Ramos (cell line): Measurements from ENCODE around the gene ZRSR2.
"Not testable (repeated sequence)": the region's sequence is repeated elsewhere in the genome, so short reads cannot be mapped to it uniquely, and the experiment has no call there.

Experiments used
- in situ Hi-C: fragments of 300-500 bp; cut with MboI; formaldehyde crosslinking; loops from one replicate; pipeline ENCODE4 v1.14.3; 2022; ENCODE audit warnings: low sequenced_read_pairs; ENCODE audit not compliant: unreplicated experiment

Gene ZRSR2

DNA sequence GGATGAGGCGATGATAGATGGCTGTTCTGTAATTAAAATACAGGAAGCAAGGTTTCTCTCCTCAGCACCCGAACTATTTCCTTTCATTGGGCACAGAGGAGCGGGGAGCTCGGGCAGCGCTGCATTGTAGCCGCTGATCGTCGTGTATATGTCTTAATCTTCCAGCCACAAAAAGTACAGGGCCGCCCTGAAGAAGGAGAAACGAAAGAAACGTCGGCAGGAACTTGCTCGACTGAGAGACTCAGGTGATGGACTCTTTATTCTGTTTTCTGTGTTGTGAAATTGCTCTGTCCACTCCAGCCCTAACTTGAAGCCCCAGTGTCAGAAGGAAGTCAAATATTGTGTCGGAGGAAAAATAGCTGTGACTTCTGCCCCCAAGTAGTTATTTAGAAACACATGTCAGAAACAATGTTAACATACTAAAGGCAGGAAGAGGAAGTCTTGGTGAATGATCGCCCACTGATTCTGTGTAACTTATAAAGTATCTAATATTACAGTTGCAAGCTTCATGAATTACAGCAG, 546 bp downstream of the ZRSR2 start:
- in situ Hi-C loops, result no loop called here

DNA sequence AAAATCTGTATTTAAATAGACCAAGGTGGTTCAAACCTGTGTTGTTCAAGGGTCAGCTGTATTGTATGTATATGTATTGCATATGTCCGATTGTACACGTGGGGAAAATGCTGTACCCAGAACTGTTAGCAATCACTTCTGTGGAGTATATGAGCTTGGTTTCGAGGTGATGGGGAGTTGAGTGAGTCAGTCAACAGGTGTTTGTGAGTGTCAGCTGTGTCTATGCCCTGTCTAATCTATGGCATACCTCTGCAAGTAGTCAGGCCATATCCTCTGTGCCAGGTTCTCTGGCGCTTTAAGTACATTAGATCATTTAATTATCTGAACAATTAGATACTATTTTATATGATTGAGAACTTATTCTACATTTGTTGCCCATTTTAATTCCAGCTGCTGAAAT, 7.4 kb downstream of the ZRSR2 start:
- in situ Hi-C loops, result no loop called here

DNA sequence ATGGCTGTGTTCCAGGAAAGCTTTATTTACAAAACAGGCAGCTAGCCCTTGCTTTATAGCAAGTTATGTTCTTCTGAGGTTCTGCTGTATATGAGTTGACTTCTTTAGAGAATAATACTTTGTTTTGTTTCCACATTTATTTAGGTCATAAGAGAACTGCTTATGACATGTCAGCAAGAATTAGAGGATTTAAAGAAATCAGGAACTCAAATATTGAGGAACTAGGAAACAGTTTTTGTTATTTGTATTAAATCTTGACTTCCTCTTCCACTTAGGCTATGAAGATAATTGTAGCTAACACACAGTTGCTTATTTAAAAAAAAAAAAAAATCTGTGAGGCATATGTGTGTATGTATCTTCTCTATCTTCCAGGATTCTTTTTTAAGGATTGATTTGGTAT, 14.3 kb downstream of the ZRSR2 start:
- in situ Hi-C loops, result no loop called here

DNA sequence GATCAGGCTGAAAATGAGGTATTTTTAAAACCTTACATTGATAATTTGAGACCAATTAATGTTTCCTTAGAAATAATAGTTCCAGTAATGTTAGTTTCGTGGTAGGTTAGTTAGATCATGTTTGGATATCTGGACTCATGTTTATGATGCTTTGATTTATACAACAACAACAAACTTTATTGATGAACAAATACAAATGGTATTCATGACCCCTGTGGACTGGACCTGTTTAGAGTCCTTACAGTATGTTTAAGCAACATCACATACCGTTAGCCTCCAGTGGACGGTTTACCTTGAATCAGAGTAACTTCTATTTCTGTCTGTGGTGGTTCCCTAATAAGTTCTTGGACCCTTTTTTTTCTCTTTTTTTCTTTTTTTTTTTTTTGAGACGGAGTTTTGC, 18.0 kb downstream of the ZRSR2 start:
- in situ Hi-C loops, result no loop called here

DNA sequence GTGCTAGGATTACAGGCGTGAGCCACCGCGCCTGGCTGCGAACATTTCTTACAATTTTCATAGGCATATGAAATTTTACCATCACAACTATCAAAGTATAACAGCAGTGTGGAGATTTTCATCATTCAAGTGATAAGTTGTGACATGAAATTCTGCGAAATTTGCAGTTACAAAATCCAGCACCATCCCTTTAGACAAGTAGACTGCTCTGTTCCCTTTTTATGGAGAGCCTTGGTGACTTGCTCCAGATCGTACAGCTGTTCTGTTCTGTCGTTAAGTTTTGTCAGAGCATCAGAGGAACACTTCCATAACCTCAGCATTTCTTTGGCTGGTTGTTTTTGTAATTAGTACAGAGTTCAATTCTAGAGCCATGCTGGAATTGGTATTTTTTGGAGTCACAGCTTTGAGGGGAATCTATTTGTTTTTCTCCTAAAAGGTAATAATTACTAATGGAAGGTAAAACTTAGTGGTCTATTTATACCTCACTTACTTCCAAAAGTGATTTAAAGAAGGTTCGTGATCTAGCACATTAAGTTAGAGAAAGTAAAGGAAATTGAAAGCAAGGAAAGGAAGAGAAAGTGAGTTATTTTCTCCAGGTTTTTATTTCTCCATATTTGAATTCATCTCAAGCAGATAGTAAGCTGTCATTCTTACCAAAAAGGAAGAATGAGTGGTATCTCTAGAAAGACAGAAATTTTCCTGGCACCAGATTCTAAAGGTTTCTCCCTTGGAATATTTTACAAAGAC, 22.1 kb downstream of the ZRSR2 start:
- in situ Hi-C loops, result no loop called here

DNA sequence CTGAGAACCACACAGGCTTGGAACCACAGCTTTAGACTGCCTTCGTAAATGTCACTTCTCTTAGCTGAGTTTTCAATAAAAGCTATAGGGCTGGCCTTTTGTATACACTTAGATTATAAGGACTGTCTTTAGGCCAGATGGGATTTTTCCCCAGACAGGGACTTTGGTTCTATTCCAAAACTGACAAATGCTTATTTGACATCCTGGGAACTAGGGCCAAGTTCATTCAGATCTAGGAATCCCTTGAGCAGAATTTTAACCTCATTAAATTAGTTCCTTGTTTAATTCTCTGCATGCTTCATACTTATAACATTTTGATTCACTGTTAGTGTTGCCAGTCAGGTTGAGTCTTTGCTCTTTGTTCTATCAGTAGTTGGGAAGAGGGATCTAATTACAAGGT, 23.1 kb downstream of the ZRSR2 start:
- in situ Hi-C loops, result no loop called here

DNA sequence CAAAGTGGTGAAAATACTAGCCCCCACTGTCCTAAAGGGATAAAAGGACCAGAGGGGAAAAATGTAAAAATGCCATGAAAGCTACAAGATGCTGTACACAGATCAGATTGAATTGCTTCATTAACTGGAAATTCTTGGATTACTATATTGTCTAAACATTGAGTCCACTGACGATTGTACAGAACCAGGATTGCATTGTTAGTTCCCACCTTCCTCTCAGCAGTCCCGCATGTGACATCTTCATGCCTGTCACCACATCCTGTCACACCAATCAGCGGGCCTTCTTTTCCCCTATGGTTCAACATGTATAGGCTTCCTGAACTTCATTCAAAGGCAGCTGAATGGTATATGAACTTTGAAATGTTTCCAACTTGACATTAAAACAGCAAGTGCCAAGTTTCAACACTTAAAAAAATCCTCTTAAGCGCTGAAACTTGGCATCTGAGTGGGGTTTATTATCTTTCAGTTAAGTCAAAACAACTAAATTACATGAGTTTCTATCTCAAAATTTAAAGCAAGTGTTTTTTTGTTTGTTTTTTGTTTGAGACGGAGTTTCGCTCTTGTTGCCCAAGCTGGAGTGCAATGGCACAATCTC, 24.6 kb downstream of the ZRSR2 start:
- in situ Hi-C loops, result no loop called here

DNA sequence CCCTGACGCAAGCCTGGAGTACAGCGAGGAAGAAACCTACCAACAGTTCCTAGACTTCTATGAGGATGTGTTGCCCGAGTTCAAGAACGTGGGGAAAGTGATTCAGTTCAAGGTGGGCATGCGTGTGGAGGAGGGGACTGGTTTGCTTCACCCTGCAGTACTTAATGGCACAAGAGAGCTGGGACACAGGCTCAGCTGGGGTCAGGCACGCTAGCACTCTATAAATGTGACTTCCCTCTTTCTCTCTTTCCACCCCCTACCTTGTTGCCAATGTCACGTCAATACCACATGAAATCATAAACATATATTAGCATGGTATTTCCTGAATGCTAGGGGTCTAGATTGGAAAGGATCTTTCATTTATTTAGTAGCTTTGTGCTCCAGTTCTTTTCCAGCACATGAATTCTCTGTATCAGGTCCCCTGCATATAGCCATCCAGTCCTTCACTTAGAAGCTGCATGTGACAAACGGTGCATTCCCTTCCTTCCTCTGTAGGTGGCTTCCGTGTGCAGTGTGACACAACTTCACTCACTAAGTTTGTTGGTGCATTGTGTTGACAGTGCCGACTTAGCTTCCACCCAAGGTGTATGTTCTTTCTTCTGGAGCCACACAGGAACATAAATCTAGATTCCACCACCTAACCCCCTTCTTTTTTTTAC, 25.6 kb downstream of the ZRSR2 start:
- in situ Hi-C loops, result no loop called here

DNA sequence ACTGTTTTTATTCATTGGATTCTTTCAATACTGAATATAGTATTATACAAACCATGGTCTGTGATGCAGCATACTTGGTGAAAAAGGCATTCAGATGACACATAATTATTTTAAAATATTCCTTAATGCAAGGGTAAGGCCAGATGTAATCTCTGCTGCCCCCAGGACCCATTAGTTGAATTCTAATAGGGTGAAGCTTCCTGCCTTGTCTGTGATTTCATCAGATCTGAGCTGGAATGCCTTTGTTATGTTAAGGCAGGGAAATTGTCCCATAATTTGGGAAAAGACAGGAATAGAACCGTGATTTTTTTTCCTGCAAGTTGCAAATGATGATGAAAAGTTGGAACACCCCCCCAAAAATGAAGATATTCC, 26.1 kb downstream of the ZRSR2 start:
- in situ Hi-C loops, result no loop called here

DNA sequence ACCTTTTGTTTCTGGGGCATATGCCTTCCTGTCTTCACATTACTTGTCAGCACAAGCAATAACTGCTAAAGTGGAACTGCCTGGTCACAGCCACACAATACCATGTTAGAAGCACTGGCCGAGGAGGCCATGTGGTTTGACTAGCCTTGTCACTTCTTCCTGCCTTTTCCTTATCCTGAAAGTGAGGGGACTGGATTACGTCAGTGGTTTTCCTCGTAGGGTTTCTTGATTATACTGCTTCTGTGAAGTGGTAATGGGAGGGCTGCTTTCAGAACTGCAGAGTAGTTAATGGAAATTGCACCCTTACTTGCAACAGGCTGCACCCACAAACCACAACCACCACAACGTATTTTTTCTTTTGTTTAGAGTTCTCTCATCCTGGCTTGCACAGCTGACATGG, 26.6 kb downstream of the ZRSR2 start:
- in situ Hi-C loops, result no loop called here

DNA sequence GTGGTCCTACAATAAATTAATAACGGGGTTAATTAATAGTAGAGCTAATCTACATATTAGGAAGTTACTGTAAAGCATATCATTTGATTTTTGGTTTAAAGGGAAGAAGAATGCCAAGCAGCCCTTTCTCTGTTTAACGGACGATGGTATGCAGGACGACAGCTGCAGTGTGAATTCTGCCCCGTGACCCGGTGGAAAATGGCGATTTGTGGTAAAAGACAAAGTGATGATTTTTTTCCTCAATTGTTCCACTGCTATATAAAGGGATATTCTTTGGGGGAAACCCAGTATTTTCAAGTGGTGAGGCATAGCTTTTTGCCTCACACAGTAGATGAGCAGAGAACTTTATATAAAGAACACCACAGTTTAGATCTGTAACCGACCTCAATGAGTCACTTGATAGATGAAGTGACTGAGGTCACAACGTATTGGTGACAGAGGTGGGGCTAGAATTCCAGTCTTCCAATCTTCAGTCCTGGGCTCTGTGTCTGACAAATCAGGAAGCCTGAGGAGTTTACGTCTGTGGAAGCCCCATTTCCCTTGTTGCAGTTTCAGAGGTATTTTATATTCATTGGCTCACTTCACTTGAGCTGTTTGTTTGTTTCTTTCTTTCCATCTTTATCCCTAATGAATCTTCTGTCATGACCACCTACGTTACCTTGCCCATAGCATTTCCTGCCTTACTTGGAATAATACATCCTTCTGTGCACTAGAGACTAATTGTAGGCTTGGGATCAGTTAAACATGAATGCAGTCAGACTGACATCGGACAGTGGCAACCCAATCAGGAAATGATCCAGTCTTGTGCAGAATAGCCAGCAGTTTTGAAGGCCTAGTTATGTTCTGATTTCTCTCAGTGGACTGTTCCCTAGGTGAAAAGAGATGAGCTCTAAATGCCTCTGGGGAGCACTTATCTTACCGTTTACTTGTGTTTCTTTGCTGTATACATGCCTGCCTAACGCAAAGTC, 30.1 kb downstream of the ZRSR2 start:
- in situ Hi-C loops, result no loop called here

DNA sequence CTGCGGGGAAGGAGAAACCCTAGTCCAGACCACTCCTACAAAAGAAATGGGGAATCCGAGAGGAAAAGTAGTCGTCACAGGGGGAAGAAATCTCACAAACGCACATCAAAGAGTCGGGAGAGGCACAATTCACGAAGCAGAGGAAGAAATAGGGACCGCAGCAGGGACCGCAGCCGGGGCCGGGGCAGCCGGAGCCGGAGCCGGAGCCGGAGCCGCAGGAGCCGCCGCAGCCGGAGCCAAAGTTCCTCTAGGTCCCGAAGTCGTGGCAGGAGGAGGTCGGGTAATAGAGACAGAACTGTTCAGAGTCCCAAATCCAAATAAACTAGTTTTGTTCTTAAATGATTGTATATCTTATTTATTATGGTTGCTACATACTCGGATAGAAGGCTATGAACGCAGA, 32.6 kb downstream of the ZRSR2 start:
- in situ Hi-C loops, result no loop called here

DNA sequence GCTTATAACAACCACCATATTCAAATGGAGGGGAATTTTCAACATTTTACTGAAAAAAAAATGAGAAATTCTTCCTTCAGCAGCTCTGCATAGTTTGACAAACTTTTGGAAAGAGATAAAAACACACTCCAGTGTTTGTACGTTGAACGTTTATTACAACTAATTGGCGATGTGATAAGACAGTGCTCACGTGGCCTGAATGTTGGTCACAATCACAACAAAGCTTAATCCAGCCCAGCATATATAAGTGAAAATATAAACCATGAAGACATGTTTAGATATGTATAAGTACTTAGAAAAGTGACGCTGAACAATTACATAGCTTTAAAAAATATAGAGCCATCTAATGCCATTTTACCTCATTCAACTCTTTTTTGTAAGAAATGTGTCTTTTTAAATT, 35.7 kb downstream of the ZRSR2 start:
- in situ Hi-C loops, result no loop called here

DNA sequence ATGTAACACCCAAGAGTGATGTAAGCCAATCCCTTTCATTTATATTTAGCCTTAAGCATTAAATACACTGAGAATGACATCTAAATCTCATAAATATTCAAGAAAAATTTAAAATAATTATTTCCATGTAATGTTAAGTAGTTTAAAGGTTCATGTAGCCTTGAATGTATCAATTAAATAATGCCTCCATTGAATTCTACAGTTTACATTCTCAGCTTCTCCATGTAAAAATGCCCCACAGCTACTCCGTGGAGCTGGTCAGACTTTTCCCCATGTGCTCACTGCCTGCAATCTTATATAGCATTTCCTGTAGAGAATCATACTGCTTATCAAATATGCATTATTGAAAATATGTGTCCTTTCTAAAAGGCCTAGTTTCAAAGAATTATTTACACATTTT, 38.9 kb downstream of the ZRSR2 start:
- in situ Hi-C loops, result no loop called here

DNA sequence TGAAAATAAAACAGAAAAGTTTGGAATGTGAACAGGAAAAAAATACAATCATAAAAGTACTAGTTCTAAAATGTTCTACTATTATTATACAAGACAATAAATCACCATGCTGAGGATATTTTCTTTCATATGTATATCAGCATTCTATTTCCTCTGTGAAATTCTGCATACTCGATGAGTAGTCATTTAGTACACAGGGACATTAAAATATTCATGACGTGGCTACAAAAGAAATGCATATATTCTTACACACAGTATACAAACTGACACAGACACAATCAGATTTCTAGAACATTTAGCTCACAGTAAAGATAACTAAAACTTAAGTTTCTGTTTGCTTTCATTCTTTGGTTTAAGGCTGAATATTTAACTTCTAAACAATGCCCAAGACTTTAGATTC, 41.1 kb downstream of the ZRSR2 start:
- in situ Hi-C loops, result not testable (repeated sequence)

DNA sequence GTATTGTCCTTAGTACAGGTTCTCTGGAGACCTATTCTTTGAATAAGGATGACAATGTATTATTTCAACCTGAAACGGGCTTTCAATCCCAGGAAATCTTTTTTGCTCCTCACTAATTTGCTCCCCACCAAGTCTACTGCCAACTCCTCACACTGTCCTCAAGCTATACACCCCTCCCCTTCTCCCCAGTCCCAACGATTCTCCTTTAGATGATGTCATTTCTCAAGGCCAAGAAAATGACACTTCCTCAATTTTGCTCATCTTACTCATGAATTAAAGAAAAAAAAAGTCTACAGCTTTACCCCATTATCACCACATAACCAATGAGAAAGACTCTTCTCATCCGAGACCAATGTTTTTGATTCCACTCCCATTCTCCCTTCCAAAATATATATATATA, 43.8 kb downstream of the ZRSR2 start:
- in situ Hi-C loops, result no loop called here

DNA sequence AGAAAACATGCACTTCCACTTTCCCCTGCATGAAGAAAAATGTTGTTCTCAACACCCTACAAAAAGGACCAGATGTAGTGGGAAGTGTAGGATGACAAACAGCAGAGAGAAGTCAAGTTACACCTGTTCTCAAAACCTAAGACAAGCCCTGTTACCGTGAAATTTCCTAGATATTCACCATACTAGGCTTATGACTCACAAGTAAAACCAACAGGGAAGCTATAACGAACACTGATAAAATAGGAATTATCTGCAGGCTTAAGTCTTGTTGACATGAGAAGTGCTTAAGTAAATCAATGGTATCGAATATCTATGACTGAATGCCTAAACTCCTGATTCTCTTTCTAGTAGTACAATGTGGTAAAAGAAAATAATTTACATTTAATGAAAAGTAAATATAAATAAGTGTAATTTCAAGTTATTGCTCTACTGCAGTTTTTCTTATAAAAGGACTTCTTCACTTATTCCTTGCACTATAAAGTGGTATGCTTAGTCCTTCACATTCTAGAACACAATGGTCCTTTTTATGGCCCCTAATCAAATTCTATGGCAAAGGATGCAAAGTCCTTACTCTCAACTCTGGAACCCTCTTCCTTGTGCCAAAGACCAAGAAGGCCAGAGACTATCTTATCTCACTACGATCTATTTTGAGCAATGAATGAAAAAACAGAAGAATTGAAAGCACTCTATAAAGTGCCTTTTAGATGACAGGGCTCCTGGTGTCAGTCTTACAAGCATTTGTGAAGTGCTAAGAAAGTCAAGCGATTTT, 44.7 kb downstream of the ZRSR2 start:
- in situ Hi-C loops, result no loop called here

DNA sequence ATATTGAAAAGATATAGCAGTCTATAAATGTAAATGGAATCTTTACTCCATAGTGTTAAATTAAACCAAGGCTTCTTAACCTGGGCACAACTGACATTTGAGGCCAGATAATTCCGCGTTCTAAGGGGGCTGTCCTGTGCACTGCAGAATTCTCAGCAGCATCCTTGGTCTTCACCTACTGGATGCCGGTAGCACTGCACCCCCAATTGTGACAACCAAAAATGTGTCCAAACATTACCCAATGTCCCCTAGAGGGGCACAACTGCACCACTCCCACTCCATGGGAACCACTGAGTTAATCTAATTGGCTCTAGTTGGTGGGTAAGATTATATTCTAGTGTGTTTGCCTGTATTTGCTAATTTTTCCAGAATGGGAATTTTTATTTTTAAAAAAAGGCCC, 47.7 kb downstream of the ZRSR2 start:
- in situ Hi-C loops, result no loop called here

DNA sequence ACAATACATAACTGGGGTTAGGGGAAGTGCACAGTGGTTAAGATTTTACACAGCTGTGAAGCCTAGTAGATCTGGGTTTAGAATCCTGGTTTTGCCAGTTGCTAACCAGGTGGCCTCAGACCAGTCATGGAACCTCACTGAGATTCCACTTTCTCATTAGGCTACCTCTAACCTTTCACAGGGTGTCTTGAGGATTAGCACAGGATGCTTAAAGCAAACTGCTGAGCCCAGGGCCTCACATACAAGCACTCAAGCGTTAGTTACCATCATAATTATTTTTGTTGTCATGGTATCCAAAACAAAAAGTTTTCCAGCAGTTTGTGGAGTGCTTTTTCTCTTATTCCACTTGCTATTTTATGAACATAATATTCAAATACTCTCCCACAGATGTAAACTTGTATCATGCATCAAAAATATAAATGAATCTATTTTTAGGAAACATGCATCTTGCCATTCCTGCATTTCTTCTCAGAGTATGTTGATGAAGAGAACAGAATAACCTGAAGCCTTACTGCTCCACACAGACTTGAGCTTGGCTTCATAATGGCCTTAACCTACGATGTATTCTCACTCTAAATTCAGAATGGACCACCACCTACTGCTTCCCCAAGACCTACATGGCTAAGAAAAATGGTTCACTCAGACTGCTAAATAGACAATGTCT, 51.7 kb downstream of the ZRSR2 start:
- in situ Hi-C loops, result no loop called here
